ENCODE measurements around the gene DLG1. TPM values are rescaled to one million over a fixed set of nuclear protein-coding genes. Genes with fewer than 3 reads are reported as not detected.
"Not testable (repeated sequence)": the region's sequence is repeated elsewhere in the genome, so short reads cannot be mapped to it uniquely, and the experiment has no call there.

DLG1 gene
- polyA plus RNA-seq, 1 experiment = 58.9 TPM

- no peak for DNase-seq (ENCODE audit: low read depth, low spot score)
- no peaks in the 10 kb centered on the region; the same call in 1 of the 2 replicates for H3K9me3 ChIP-seq (ENCODE audit: control insufficient read depth, insufficient read depth, low read length)
- ChIA-PET CTCF (interaction anchor here (0.6 to 1.0 kb wide), 2 partner anchors 8 to 294 kb away, joined by 3 read pairs; no protein-coding TSS in a partner anchor), POLR2A (no interaction called here)
- no peak overlapping the region for H3K4me3 ChIP-seq (ENCODE audit: low read depth, low read length)
- H3K27ac ChIP-seq (ENCODE audit: low read depth, low read length) = no peak overlapping the region
- no peak for TF ChIP-seq CTCF (IDR thresholded peaks at IDR 0.05; ENCODE audit: low read depth, low read length)
- no peaks in the 10 kb centered on the region for H3K27me3 ChIP-seq (ENCODE audit: control insufficient read depth, insufficient read depth, low read length)
Observed at GRCh38 chr3:197216169-197216860, 82.1 kb downstream of the DLG1 start.

- Histone ChIP-seq H3K9me3 (ENCODE audit: control insufficient read depth, insufficient read depth, low read length) (no peaks in the 10 kb centered on the region; the same call in 1 of the 2 replicates), H3K27ac (ENCODE audit: low read depth, low read length) (no peak overlapping the region), H3K4me3 (ENCODE audit: low read depth, low read length) (no peak overlapping the region), H3K27me3 (ENCODE audit: control insufficient read depth, insufficient read depth, low read length) (no peaks in the 10 kb centered on the region)
- no peak for TF ChIP-seq CTCF (IDR thresholded peaks at IDR 0.05; ENCODE audit: low read depth, low read length)
- POLR2A ChIA-PET = no interaction called here
- no peak for DNase-seq (ENCODE audit: low read depth, low spot score)
- CTCF ChIA-PET = no interaction called here
Observed at GRCh38 chr3:197212290-197212689, 86.1 kb downstream of the DLG1 start.

GRCh38 chr3:197211698-197212097 lies 86.7 kb downstream of the DLG1 start:
- POLR2A ChIA-PET; H3K27me3 ChIP-seq (ENCODE audit: control insufficient read depth, insufficient read depth, low read length); H3K27ac ChIP-seq (ENCODE audit: low read depth, low read length); DNase-seq (ENCODE audit: low read depth, low spot score); H3K4me3 ChIP-seq (ENCODE audit: low read depth, low read length); CTCF ChIA-PET; H3K9me3 ChIP-seq (ENCODE audit: control insufficient read depth, insufficient read depth, low read length): not testable (repeated sequence)

GRCh38 chr3:197209366-197210260 lies 88.8 kb downstream of the DLG1 start:
- no peaks in the 10 kb centered on the region; the same call in 1 of the 2 replicates for H3K9me3 ChIP-seq (ENCODE audit: control insufficient read depth, insufficient read depth, low read length)
- POLR2A ChIA-PET = no interaction called here
- CTCF ChIA-PET = interaction anchor here (1.0 to 1.5 kb wide), 4 partner anchors 9 to 22 kb away, joined by 4 read pairs; no protein-coding TSS in a partner anchor
- no peak overlapping the region for H3K27ac ChIP-seq (ENCODE audit: low read depth, low read length)
- DNase-seq (ENCODE audit: low read depth, low spot score) = no peak
- TF ChIP-seq CTCF (IDR thresholded peaks at IDR 0.05; ENCODE audit: low read depth, low read length) = no peak
- no peaks in the 10 kb centered on the region for H3K27me3 ChIP-seq (ENCODE audit: control insufficient read depth, insufficient read depth, low read length)
- no peak overlapping the region for H3K4me3 ChIP-seq (ENCODE audit: low read depth, low read length)

- no peak for TF ChIP-seq CTCF (IDR thresholded peaks at IDR 0.05; ENCODE audit: low read depth, low read length)
- Histone ChIP-seq H3K27ac (ENCODE audit: low read depth, low read length) (no peak overlapping the region), H3K9me3 (ENCODE audit: control insufficient read depth, insufficient read depth, low read length) (no peaks in the 10 kb centered on the region), H3K27me3 (ENCODE audit: control insufficient read depth, insufficient read depth, low read length) (no peaks in the 10 kb centered on the region), H3K4me3 (ENCODE audit: low read depth, low read length) (no peak overlapping the region)
- ChIA-PET CTCF (interaction anchor here (1.0 kb wide), 1 partner anchor 19 kb away, joined by 3 read pairs; no protein-coding TSS in a partner anchor), POLR2A (no interaction called here)
- no peak for DNase-seq (ENCODE audit: low read depth, low spot score)
Observed at GRCh38 chr3:197206913-197207312, 91.5 kb downstream of the DLG1 start.

Data from AG04450 (cell line).